HCT116 (cell line): ENCODE measurements around the gene NFIC. TPM values are rescaled to one million over a fixed set of nuclear protein-coding genes. Genes with fewer than 3 reads are reported as not detected.

Source experiments
- ATAC-seq: fragments of 200-7000 bp; cut with Tn5 transposase; 2 replicates; pipeline ENCODE4 v1.9.1; 2020; ENCODE audit warnings: mild to moderate bottlenecking, moderate library complexity
- BruUV-seq: library from RNA; stranded (reverse); fragments of 400-500 nt; replicated peaks from 2 replicates; lab custom pipeline; 2021; lab: Mats Ljungman, UMichigan
- CTCF ChIA-PET: fragments of 300-600 bp; sonication (Branson Sonifier 250); formaldehyde crosslinking; loops from one replicate; lab custom pipeline; 2021; ENCODE audit warnings: antibody characterized with exemption; lab: Charles Lee
- POLR2A ChIA-PET: fragments of 300-600, 350-600 bp; sonication (Branson Sonifier 250); formaldehyde crosslinking; loops from one replicate; lab custom pipeline; 2021; ENCODE audit warnings: antibody characterized with exemption; lab: Charles Lee
- RAD21 ChIA-PET, 2 experiments: fragments of 300-600 bp; sonication (Branson Sonifier 250); formaldehyde crosslinking; loops; one replicate each; lab custom pipeline; 2023; ENCODE audit warnings: low total read pairs in 2 of 2; ENCODE audit not compliant: uncharacterized antibody in 2 of 2, unreplicated experiment in 2 of 2, low non-redundant PET in 1 of 2; lab: Charles Lee
- DNase-seq: peaks from one replicate; pipeline ENCODE4 v3.0.0-alpha.2; 2010; ENCODE audit warnings: low read depth, low spot score
- H2AFZ ChIP-seq: fragments of 200-600 bp; shearing (Covaris generic), sonication (generic); 2 replicates; pipeline ENCODE4 v1.6.1; 2017; ENCODE audit warnings: low read depth, mixed run types, mixed read lengths, antibody characterized with exemption, low read length; ENCODE audit not compliant: poor library complexity, severe bottlenecking
- H3K27ac ChIP-seq: 2 replicates; pipeline ENCODE4 v1.5.1; 2012; ENCODE audit warnings: low read depth, low read length
- H3K27me3 ChIP-seq: fragments of 200-600 bp; sonication (generic); 2 replicates; pipeline ENCODE4 v1.6.1; 2016; ENCODE audit warnings: mixed run types, low read length, mixed read lengths; ENCODE audit not compliant: insufficient read depth
- H3K36me3 ChIP-seq, 2 experiments: fragments of 200-500 bp in 1 of 2; fragments of 200-600 bp in 1 of 2; sonication (Bioruptor generic) in 1 of 2; sonication (generic) in 1 of 2; 2 replicates each; pipeline versions ENCODE4 v1.5.1 to v1.6.1; 2014 to 2016; ENCODE audit warnings: low read length in 2 of 2, inconsistent platforms in 1 of 2, mixed read lengths in 1 of 2, mixed run types in 1 of 2; ENCODE audit not compliant: insufficient read depth in 2 of 2, control insufficient read depth in 1 of 2
- H3K4me1 ChIP-seq, 2 experiments: fragments of 200-600 bp in 1 of 2; sonication (generic) in 1 of 2; 2 replicates each; pipeline versions ENCODE4 v1.5.1 to v1.6.1; 2012 to 2017; ENCODE audit warnings: low read length in 2 of 2, inconsistent platforms in 1 of 2, mild to moderate bottlenecking in 1 of 2, mixed read lengths in 1 of 2, mixed run types in 1 of 2, moderate library complexity in 1 of 2; ENCODE audit not compliant: insufficient read depth in 2 of 2, control insufficient read depth in 1 of 2
- H3K4me2 ChIP-seq: fragments of 200-600 bp; sonication (generic); 2 replicates; pipeline ENCODE4 v1.6.1; 2017; ENCODE audit warnings: mixed run types, low read length, mixed read lengths
- H3K4me3 ChIP-seq, 2 experiments: fragments of 200-600 bp in 1 of 2; sonication (generic) in 1 of 2; replicated peaks in 1 of 2; 2 replicates each; pipeline ENCODE4 v1.5.1; 2011 to 2016; ENCODE audit warnings: low read length in 2 of 2, control low read depth in 1 of 2, low read depth in 1 of 2, mild to moderate bottlenecking in 1 of 2, mixed read lengths in 1 of 2, mixed run types in 1 of 2
- H3K79me2 ChIP-seq: fragments of 200-600 bp; sonication (generic); 2 replicates; pipeline ENCODE4 v1.6.1; 2017; ENCODE audit warnings: mild to moderate bottlenecking, mixed run types, low read length, moderate library complexity, mixed read lengths; ENCODE audit not compliant: insufficient read depth
- H3K9ac ChIP-seq: fragments of 200-600 bp; sonication (generic); 2 replicates; pipeline ENCODE4 v1.6.1; 2016; ENCODE audit warnings: low read length, mixed read lengths
- H3K9me2 ChIP-seq: fragments of 200-600 bp; sonication (generic), shearing (Covaris generic); 2 replicates; pipeline ENCODE4 v1.6.1; 2017; ENCODE audit warnings: mixed run types, mild to moderate bottlenecking, moderate library complexity; ENCODE audit not compliant: insufficient read depth
- H3K9me3 ChIP-seq, 2 experiments: fragments of 200-500 bp in 1 of 2; fragments of 200-600 bp in 1 of 2; sonication (Bioruptor generic) in 1 of 2; sonication (generic) in 1 of 2; 2 replicates each; pipeline ENCODE4 v1.6.1; 2014 to 2017; ENCODE audit warnings: low read length in 2 of 2, mixed read lengths in 2 of 2, inconsistent platforms in 1 of 2, low read depth in 1 of 2, mild to moderate bottlenecking in 1 of 2, mixed run types in 1 of 2, moderate library complexity in 1 of 2; ENCODE audit not compliant: control insufficient read depth in 1 of 2, insufficient read depth in 1 of 2
- H4K20me1 ChIP-seq: fragments of 200-600 bp; sonication (generic), shearing (Covaris generic); 2 replicates; pipeline ENCODE4 v1.6.1; 2017; ENCODE audit warnings: mixed run types, mild to moderate bottlenecking, moderate library complexity; ENCODE audit not compliant: insufficient read depth
- CEBPB ChIP-seq: IDR thresholded peaks from 2 replicates; pipeline ENCODE4 v1.6.1; 2012; ENCODE audit warnings: low read depth
- CTCF ChIP-seq, 3 experiments: fragments of 200-600 bp in 1 of 3; sonication (generic) in 1 of 3; IDR thresholded peaks in 2 of 3; conservative IDR thresholded peaks in 1 of 3; 2 replicates each; pipeline ENCODE4 v1.5.1; 2012 to 2017; ENCODE audit warnings: low read depth in 2 of 3, low read length in 2 of 3, antibody characterized with exemption in 1 of 3, borderline replicate concordance in 1 of 3, control low read depth in 1 of 3, mild to moderate bottlenecking in 1 of 3, mixed read lengths in 1 of 3, mixed run types in 1 of 3, moderate library complexity in 1 of 3; ENCODE audit not compliant: insufficient read depth in 1 of 3
- EGR1 ChIP-seq: IDR thresholded peaks from 2 replicates; pipeline ENCODE4 v1.6.1; 2012; ENCODE audit warnings: low read depth
- EZH2phosphoT487 ChIP-seq: fragments of 200-600 bp; IDR thresholded peaks from 2 replicates; pipeline ENCODE4 v1.6.1; 2018; ENCODE audit warnings: antibody characterized with exemption, borderline replicate concordance
- JUND ChIP-seq: IDR thresholded peaks from 2 replicates; pipeline ENCODE4 v1.6.1; 2012
- MAX ChIP-seq: IDR thresholded peaks from 2 replicates; pipeline ENCODE4 v1.6.1; 2012
- POLR2AphosphoS5 ChIP-seq: IDR thresholded peaks from 2 replicates; pipeline ENCODE4 v1.6.1; 2011; ENCODE audit warnings: mild to moderate bottlenecking, low read depth, low read length, moderate library complexity
- RAD21 ChIP-seq: IDR thresholded peaks from 2 replicates; pipeline ENCODE4 v1.6.1; 2012; ENCODE audit warnings: low read depth, mild to moderate bottlenecking
- REST ChIP-seq: IDR thresholded peaks from 2 replicates; pipeline ENCODE4 v1.6.1; 2012; ENCODE audit warnings: low read depth
- SIN3A ChIP-seq: IDR thresholded peaks from 2 replicates; pipeline ENCODE4 v1.6.1; 2012; ENCODE audit warnings: low read depth
- SRF ChIP-seq: IDR thresholded peaks from 2 replicates; pipeline ENCODE4 v1.6.1; 2012; ENCODE audit warnings: low read depth
- ZFX ChIP-seq: fragments of 450-650 bp; IDR thresholded peaks from 2 replicates; pipeline ENCODE4 v1.6.1; 2017
- ZNF274 ChIP-seq: fragments of 200-500 bp; sonication (Bioruptor generic); IDR thresholded peaks from 2 replicates; pipeline ENCODE4 v1.6.1; 2014; ENCODE audit warnings: mild to moderate bottlenecking, low read depth, low read length, inconsistent platforms
- intact Hi-C: fragments of 100-400 bp; cut with micrococcal nuclease; formaldehyde crosslinking; loops from 2 replicates; pipeline ENCODE4 v1.10.0; 2022
- total RNA-seq: library from RNA; stranded (reverse); gene quantifications from one replicate; pipeline ENCODE4 v1.2.1, GENCODE V29; 2021; ENCODE audit not compliant: unreplicated experiment

Gene NFIC
- total RNA-seq, 1 experiment from 2014 or later = 116 TPM

GRCh38 chr19:3470500-3471128 lies 104.2 kb downstream of the NFIC start:
- H3K4me2 ChIP-seq = no peak overlapping the region
- TF ChIP-seq MAX (no peak), EZH2phosphoT487 (no peak), CEBPB (no peak), ZNF274 (no peak), ZFX (no peak), RAD21 (no peak), SRF (no peak), REST (no peak), JUND (no peak), SIN3A (no peak), CTCF (IDR thresholded peaks at IDR 0.05 in 2 of 3, conservative IDR thresholded peaks at IDR 0.05 in 1 of 3; ENCODE audit: borderline replicate concordance in 1 of 3, insufficient read depth in 1 of 3, low read depth in 2 of 3, low read length in 2 of 3) (no peak), POLR2AphosphoS5 (no peak), EGR1 (no peak)
- TF ChIP-seq, all 23 proteins: peak for 0
- ChIA-PET RAD21 (interaction anchor here in 1 of 2 experiments (0.6 kb wide), 1 partner anchor 70 kb away, joined by 6 read pairs; no protein-coding TSS in a partner anchor), POLR2A (no interaction called here), CTCF (interaction anchor here (1.1 to 3.0 kb wide), 5 partner anchors 41 to 165 kb away, joined by 3 to 18 read pairs (median 4); no protein-coding TSS in a partner anchor)
- Histone ChIP-seq H3K36me3 (no peaks in the 10 kb centered on the region), H4K20me1 (no peaks in the 10 kb centered on the region), H3K27me3 (peaks cover 9% of the 10 kb centered on the region; the same call in 1 of the 2 replicates), H3K27ac (no peak overlapping the region), H3K9ac (no peak overlapping the region), H3K4me1 (no peaks in the 10 kb centered on the region), H3K79me2 (no peaks in the 10 kb centered on the region), H2AFZ (no peak overlapping the region), H3K9me3 (no peaks in the 10 kb centered on the region; a peak in 1 of 4 replicates), H3K4me3 (no peak overlapping the region), H3K9me2 (no peaks in the 10 kb centered on the region)
- BruUV-seq = no TSS peak
- DNase-seq = no peak
- intact Hi-C loops = no loop called here
- no peak for ATAC-seq
